GM23338 (cell line): ENCODE measurements around the gene CHRD. TPM values are rescaled to one million over a fixed set of nuclear protein-coding genes. Genes with fewer than 3 reads are reported as not detected.

Experiments used
- ATAC-seq: fragments of 200-7000 bp; cut with Tn5 transposase; 3 replicates; pipeline ENCODE4 v1.9.1; 2020
- DNase-seq: peaks from one replicate; pipeline ENCODE4 v3.0.0-alpha.2; 2015; ENCODE audit warnings: low spot score
- H2AFZ ChIP-seq: fragments of 200-600 bp; sonication (generic); 2 replicates; pipeline ENCODE4 v1.8.0; 2016; ENCODE audit warnings: antibody characterized with exemption, mild to moderate bottlenecking, moderate library complexity
- H3F3A ChIP-seq: fragments of 200-600 bp; sonication (generic); replicated peaks from 2 replicates; pipeline ENCODE4 v1.8.0; 2017; ENCODE audit warnings: antibody characterized with exemption, mixed run types, low read depth
- H3K27ac ChIP-seq: fragments of 200-600 bp; sonication (generic); 2 replicates; pipeline ENCODE4 v1.6.1; 2016; ENCODE audit warnings: low read depth
- H3K27me3 ChIP-seq: fragments of 200-600 bp; sonication (generic); 2 replicates; pipeline ENCODE4 v1.8.0; 2016; ENCODE audit warnings: mild to moderate bottlenecking, mixed run types, moderate library complexity; ENCODE audit not compliant: insufficient read depth
- H3K36me3 ChIP-seq: fragments of 200-600 bp; sonication (generic); 2 replicates; pipeline ENCODE4 v1.8.0; 2016; ENCODE audit warnings: mild to moderate bottlenecking; ENCODE audit not compliant: insufficient read depth
- H3K4me1 ChIP-seq: fragments of 200-600 bp; sonication (generic); 2 replicates; pipeline ENCODE4 v1.8.0; 2016; ENCODE audit warnings: mild to moderate bottlenecking, moderate library complexity; ENCODE audit not compliant: insufficient read depth
- H3K4me2 ChIP-seq: fragments of 200-600 bp; sonication (generic); 2 replicates; pipeline ENCODE4 v1.7.1; 2017; ENCODE audit warnings: mixed run types
- H3K4me3 ChIP-seq: fragments of 200-600 bp; sonication (generic); 2 replicates; pipeline ENCODE4 v1.6.1; 2016; ENCODE audit warnings: mixed run types
- H3K79me2 ChIP-seq: fragments of 200-600 bp; sonication (generic); replicated peaks from 2 replicates; pipeline ENCODE4 v1.8.0; 2017; ENCODE audit warnings: mild to moderate bottlenecking; ENCODE audit not compliant: insufficient read depth
- H3K9me2 ChIP-seq: fragments of 200-600 bp; sonication (generic); 2 replicates; pipeline ENCODE4 v1.8.0; 2017; ENCODE audit not compliant: insufficient read depth
- H4K20me1 ChIP-seq: fragments of 200-600 bp; sonication (generic); replicated peaks from 2 replicates; pipeline ENCODE4 v1.8.0; 2017; ENCODE audit warnings: mild to moderate bottlenecking; ENCODE audit not compliant: insufficient read depth
- H3K27ac Mint-ChIP-seq: 2 replicates; pipeline ENCODE4 v1.8.0; 2020; ENCODE audit warnings: inconsistent platforms, mild to moderate bottlenecking, moderate library complexity, mixed read lengths
- H3K27me3 Mint-ChIP-seq: 3 replicates; pipeline ENCODE4 v1.8.0; 2022; ENCODE audit warnings: low read depth, mild to moderate bottlenecking, moderate library complexity, mixed read lengths, inconsistent platforms; ENCODE audit not compliant: insufficient read depth, poor library complexity
- H3K36me3 Mint-ChIP-seq: 3 replicates; pipeline ENCODE4 v1.8.0; 2021; ENCODE audit warnings: low read depth, mild to moderate bottlenecking, inconsistent platforms, moderate library complexity, mixed read lengths
- H3K4me1 Mint-ChIP-seq: 3 replicates; pipeline ENCODE4 v1.8.0; 2020; ENCODE audit warnings: mild to moderate bottlenecking, inconsistent platforms, mixed read lengths
- H3K4me3 Mint-ChIP-seq: 3 replicates; pipeline ENCODE4 v1.8.0; 2021; ENCODE audit warnings: moderate library complexity, mild to moderate bottlenecking, inconsistent platforms, mixed read lengths
- H3K9me3 Mint-ChIP-seq: 3 replicates; pipeline ENCODE4 v1.8.0; 2020; ENCODE audit warnings: moderate library complexity, mild to moderate bottlenecking, inconsistent platforms, mixed read lengths
- CREB1 ChIP-seq: fragments of 250-450 bp; sonication (Bioruptor Pico); IDR thresholded peaks from 2 replicates; pipeline ENCODE4 v1.5.0; 2020; ENCODE audit warnings: low read depth, mild to moderate bottlenecking, moderate library complexity
- CTCF ChIP-seq, 2 experiments: fragments of 200-600 bp in 1 of 2; sonication (generic) in 1 of 2; conservative IDR thresholded peaks; 2 replicates each; pipeline versions ENCODE4 v1.5.1 to v1.6.1; 2016 to 2017; ENCODE audit warnings: antibody characterized with exemption in 2 of 2, low read depth in 2 of 2, mild to moderate bottlenecking in 2 of 2, moderate library complexity in 1 of 2
- ETS1 ChIP-seq: IDR thresholded peaks from 2 replicates; pipeline ENCODE4 v1.6.1; 2016; ENCODE audit warnings: antibody characterized with exemption
- EZH2 ChIP-seq: fragments of 200-600 bp; sonication (generic); IDR thresholded peaks from one replicate; pipeline ENCODE4 v1.8.0; 2017; ENCODE audit warnings: antibody characterized with exemption, mild to moderate bottlenecking, low read depth; ENCODE audit not compliant: unreplicated experiment
- EZH2phosphoT487 ChIP-seq: fragments of 200-600 bp; sonication (generic); IDR thresholded peaks from one replicate; pipeline ENCODE4 v1.8.1; 2018; ENCODE audit warnings: antibody characterized with exemption; ENCODE audit not compliant: unreplicated experiment
- NANOG ChIP-seq: IDR thresholded peaks from 2 replicates; pipeline ENCODE4 v1.6.1; 2016; ENCODE audit warnings: antibody characterized with exemption, borderline replicate concordance
- POLR2AphosphoS5 ChIP-seq: IDR thresholded peaks from 2 replicates; pipeline ENCODE4 v1.6.1; 2016; ENCODE audit warnings: antibody characterized with exemption, low read depth
- STAT1 ChIP-seq: IDR thresholded peaks from one replicate; pipeline ENCODE4 v1.6.1; 2016; ENCODE audit warnings: antibody characterized with exemption; ENCODE audit not compliant: unreplicated experiment
- ZNF114 ChIP-seq: fragments of 250-450 bp; sonication (Bioruptor Pico); IDR thresholded peaks from 2 replicates; pipeline ENCODE4 v1.5.0; 2020; ENCODE audit warnings: mild to moderate bottlenecking, moderate library complexity
- ZNF331 ChIP-seq: fragments of 250-450 bp; sonication (Bioruptor Pico); IDR thresholded peaks from 2 replicates; pipeline ENCODE4 v1.5.0; 2020; ENCODE audit warnings: low read depth, mild to moderate bottlenecking, moderate library complexity
- ZNF462 ChIP-seq: fragments of 250-450 bp; sonication (Bioruptor Pico); IDR thresholded peaks from 2 replicates; pipeline ENCODE4 v1.5.0; 2020; ENCODE audit warnings: mild to moderate bottlenecking, moderate library complexity
- polyA plus RNA-seq: library from polyadenylated mRNA; unstranded; fragments of >200 nt; fragmentation: Nextera tagmentation; extraction: Ambion mirVana; gene quantifications from 2 replicates; pipeline ENCODE4 v1.2.1, GENCODE V29; 2016
- total RNA-seq: library from RNA; depleted of rRNA; stranded (reverse); fragments of >200 nt; shearing (Covaris generic); gene quantifications from 2 replicates; pipeline ENCODE4 v1.2.3, GENCODE V29; 2014

CHRD gene
- total and polyA plus RNA-seq, 2 experiments from 2014 or later: 0.34 to 0.66 TPM

GRCh38 chr3:184388936-184389230 is 9.0 kb downstream of the CHRD start (continued):
- TF ChIP-seq CTCF (conservative IDR thresholded peaks at IDR 0.05; ENCODE audit: low read depth in 2 of 2) (no peak), NANOG (no peak), EZH2 (no peak)

- Histone ChIP-seq H3K36me3 (no peaks in the 10 kb centered on the region), H3K79me2 (no peaks in the 10 kb centered on the region), H3K4me1 (no peaks in the 10 kb centered on the region; the same call in 1 of the 2 replicates), H3K27ac (no peak overlapping the region), H3K4me3 (no peak overlapping the region), H4K20me1 (no peaks in the 10 kb centered on the region), H3F3A (no peaks in the 10 kb centered on the region), H2AFZ (no peak overlapping the region), H3K27me3 (0 out of 2 replicates have a peak, but pooled peaks cover 5% of the 10 kb centered on the region), H3K4me2 (no peak overlapping the region), H3K9me2 (no peaks in the 10 kb centered on the region)
- Mint-ChIP-seq H3K27ac (no peak overlapping the region), H3K27me3 (peaks cover 5% of the 10 kb centered on the region), H3K4me1 (peaks cover 5% of the 10 kb centered on the region; the same call in 2 of the 3 replicates), H3K9me3 (no peaks in the 10 kb centered on the region), H3K4me3 (no peak overlapping the region), H3K36me3 (no peaks in the 10 kb centered on the region)
- DNase-seq (no peak), ATAC-seq (peak; percentile 17; the same call in 1 of the 3 replicates)
- TF ChIP-seq ZNF114 (no peak), CREB1 (CRISPR knock-in tag) (no peak), POLR2AphosphoS5 (no peak), CTCF (conservative IDR thresholded peaks at IDR 0.05; ENCODE audit: low read depth in 2 of 2) (no peak), STAT1 (no peak), ZNF331 (CRISPR knock-in tag) (no peak), EZH2phosphoT487 (no peak), ZNF462 (CRISPR knock-in tag) (no peak), ETS1 (no peak)
Observed at GRCh38 chr3:184389384-184389783, 9.5 kb downstream of the CHRD start.
